HUES64 (cell line): ENCODE results near the gene MYBPC1.
"Not testable (repeated sequence)": the region's sequence is repeated elsewhere in the genome, so short reads cannot be mapped to it uniquely, and the experiment has no call there.

ENCODE experiments used
- H3K27ac ChIP-seq: 2 replicates; pipeline ENCODE4 v1.7.0; 2013; ENCODE audit warnings: low read depth, low read length, inconsistent platforms
- H3K27me3 ChIP-seq: 2 replicates; pipeline ENCODE4 v1.6.1; 2013; ENCODE audit warnings: mild to moderate bottlenecking, low read length; ENCODE audit not compliant: insufficient read depth
- H3K36me3 ChIP-seq: 2 replicates; pipeline ENCODE4 v1.6.1; 2013; ENCODE audit warnings: mild to moderate bottlenecking, low read length; ENCODE audit not compliant: insufficient read depth
- H3K4me1 ChIP-seq: 2 replicates; pipeline ENCODE4 v1.6.1; 2013; ENCODE audit warnings: mild to moderate bottlenecking, low read length, moderate library complexity; ENCODE audit not compliant: insufficient read depth
- H3K4me3 ChIP-seq: 2 replicates; pipeline ENCODE4 v1.5.1; 2013; ENCODE audit warnings: mild to moderate bottlenecking, low read length, moderate library complexity
- H3K9ac ChIP-seq: 2 replicates; pipeline ENCODE4 v1.6.1; 2013; ENCODE audit warnings: mild to moderate bottlenecking, low read depth, low read length
- H3K9me3 ChIP-seq: 2 replicates; pipeline ENCODE4 v1.6.1; 2013; ENCODE audit warnings: low read depth, low read length; ENCODE audit not compliant: insufficient read depth
- WGBS: fragments of 150-250, 120-280 bp; methylation state at CpG from one replicate; pipeline ENCODE4 v1.1.7; 2013; ENCODE audit warnings: missing lambda C conversion rate; 5-methylcytosine and 5-hydroxymethylcytosine counted together

Gene MYBPC1

DNA sequence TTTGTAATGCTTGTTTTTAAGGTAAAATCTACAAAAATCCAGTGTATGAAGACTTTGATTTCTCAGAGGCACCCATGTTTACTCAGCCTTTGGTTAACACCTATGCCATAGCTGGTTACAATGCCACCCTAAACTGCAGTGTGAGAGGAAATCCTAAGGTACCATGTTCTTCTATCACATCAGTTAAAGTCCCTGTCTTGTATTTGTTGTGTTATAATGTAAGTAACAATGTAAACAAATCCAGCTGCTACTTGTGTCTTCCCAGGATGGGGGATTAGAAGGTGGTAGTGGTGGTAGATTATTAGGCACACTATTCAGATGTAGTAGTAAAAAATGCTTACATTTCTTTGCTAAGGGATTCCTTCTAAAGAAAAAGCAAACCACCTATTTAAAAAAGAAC is 83.3 kb downstream of the MYBPC1 start:
- no peaks in the 10 kb centered on the region for H3K36me3 ChIP-seq
- no peaks in the 10 kb centered on the region for H3K27me3 ChIP-seq

DNA sequence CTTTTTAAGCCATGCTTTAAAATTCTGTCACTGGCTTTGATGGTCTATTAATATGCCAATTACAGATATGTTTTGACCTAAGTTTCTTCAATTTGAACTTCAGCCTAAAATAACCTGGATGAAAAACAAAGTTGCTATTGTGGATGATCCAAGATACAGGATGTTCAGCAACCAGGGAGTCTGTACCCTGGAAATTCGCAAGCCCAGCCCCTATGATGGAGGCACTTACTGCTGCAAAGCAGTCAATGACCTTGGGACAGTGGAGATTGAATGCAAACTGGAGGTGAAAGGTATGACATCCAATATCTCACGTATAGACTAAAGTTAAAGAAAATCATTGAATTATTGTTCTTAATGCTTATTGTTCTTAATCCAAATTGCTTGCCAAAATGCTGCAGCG is 85.5 kb downstream of the MYBPC1 start:
- Histone ChIP-seq H3K9me3 (no peaks in the 10 kb centered on the region), H3K27me3 (no peaks in the 10 kb centered on the region), H3K27ac (no peak overlapping the region), H3K4me3 (no peak overlapping the region), H3K9ac (no peak overlapping the region), H3K4me1 (no peaks in the 10 kb centered on the region), H3K36me3 (no peaks in the 10 kb centered on the region)
- 94% methylated on average over 3 of the region's 3 CpGs for WGBS

More for the DNA sequence above, 83.3 kb downstream of the MYBPC1 start:
- no peaks in the 10 kb centered on the region for H3K4me1 ChIP-seq
- no peak overlapping the region for H3K4me3 ChIP-seq
- no peak overlapping the region for H3K9ac ChIP-seq
- no peaks in the 10 kb centered on the region for H3K9me3 ChIP-seq
- H3K27ac ChIP-seq = no peak overlapping the region

DNA sequence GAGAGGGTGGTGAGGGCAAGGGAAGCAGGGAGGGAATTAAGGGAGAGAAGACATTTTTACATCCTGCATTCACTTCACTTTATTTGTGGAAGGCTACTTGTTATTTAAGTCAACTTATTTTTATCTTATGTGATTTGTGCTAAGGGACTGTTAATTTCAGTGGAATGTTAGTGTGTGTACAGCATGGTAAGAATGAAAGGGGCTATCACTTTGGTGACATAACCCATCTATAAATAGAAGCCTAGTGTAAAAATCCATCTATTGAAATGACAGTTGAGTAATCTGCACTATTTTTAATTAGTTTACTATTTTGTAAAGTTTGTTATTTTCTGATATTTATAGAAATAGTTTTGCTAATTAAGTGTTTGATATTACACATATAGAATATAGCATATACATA is 85.9 kb downstream of the MYBPC1 start:
- H3K27me3 ChIP-seq = no peaks in the 10 kb centered on the region
- no peaks in the 10 kb centered on the region for H3K4me1 ChIP-seq
- no peaks in the 10 kb centered on the region for H3K36me3 ChIP-seq
- no peak overlapping the region for H3K9ac ChIP-seq
- no peak overlapping the region for H3K4me3 ChIP-seq
- H3K9me3 ChIP-seq = no peaks in the 10 kb centered on the region
- no peak overlapping the region for H3K27ac ChIP-seq

DNA sequence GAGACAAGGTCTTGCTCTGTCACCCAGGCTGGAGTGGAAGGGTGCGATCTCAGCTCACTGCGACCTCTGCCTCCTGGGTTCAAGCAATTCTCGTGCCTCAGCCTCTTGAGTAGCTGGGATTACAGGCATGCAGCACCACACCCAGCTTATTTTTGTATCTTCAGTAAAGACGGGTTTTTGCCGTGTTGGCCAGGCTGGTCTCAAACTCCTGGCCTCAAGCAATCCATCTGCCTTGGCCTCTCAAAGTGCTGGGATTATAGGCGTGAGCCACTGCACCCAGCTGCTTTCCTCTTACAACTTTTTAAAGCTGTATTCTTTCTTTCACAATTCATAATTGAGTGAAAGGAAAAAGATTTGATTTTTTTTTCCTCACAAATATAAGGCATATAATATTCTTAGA is 86.9 kb downstream of the MYBPC1 start:
- not testable (repeated sequence) for H3K9me3 ChIP-seq, H3K9ac ChIP-seq, H3K27me3 ChIP-seq, H3K27ac ChIP-seq, H3K4me1 ChIP-seq, H3K36me3 ChIP-seq, H3K4me3 ChIP-seq
- 94% methylated on average over 6 of the region's 6 CpGs for WGBS

DNA sequence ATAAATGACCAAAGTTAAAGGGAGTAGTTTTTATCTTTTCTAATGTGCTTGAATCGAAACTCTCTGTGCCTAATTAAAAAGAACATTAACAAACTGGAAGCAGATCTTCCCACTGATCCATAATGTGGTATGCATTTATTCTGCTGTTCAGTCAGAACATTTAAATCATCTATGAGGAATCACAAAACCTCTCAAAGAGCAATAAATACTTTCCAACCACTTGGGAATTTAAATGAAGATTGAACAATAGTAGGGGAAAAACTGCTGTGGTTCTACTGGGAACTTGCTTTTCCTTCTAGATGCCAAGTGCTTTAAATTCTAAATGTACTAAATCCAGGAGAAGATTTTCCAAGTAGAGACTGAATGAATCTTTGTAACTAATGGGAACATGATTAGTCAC is 90.3 kb downstream of the MYBPC1 start:
- Histone ChIP-seq H3K9ac (no peak overlapping the region), H3K4me3 (no peak overlapping the region), H3K27ac (no peak overlapping the region), H3K9me3 (no peaks in the 10 kb centered on the region), H3K27me3 (no peaks in the 10 kb centered on the region), H3K36me3 (no peaks in the 10 kb centered on the region), H3K4me1 (no peaks in the 10 kb centered on the region)
- 100% methylated on average over 1 of the region's 1 CpG for WGBS

DNA sequence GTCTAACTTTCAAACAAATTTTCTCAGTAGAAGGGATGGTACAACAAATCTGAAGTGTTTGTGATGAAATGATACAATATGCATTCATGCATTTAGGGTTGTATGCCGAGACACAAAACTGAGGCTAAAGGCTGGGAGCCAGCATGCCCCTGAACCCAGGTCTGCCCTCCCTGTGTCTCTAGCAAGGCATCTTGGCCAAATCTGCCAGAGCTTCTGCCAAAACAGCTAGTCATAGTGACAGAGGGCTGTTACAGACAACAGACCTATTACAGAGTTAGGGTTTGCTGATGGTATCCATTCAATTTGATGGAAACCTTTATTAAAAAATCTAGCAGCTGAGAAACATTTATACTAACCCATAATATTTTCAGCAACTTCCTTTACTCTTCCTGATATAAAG is 91.4 kb downstream of the MYBPC1 start:
- no peaks in the 10 kb centered on the region for H3K4me1 ChIP-seq
- WGBS = 96% methylated on average over 1 of the region's 1 CpG
- no peak overlapping the region for H3K9ac ChIP-seq
- no peak overlapping the region for H3K27ac ChIP-seq
- H3K9me3 ChIP-seq = no peaks in the 10 kb centered on the region
- H3K27me3 ChIP-seq = no peaks in the 10 kb centered on the region
- H3K4me3 ChIP-seq = no peak overlapping the region
- no peaks in the 10 kb centered on the region for H3K36me3 ChIP-seq

DNA sequence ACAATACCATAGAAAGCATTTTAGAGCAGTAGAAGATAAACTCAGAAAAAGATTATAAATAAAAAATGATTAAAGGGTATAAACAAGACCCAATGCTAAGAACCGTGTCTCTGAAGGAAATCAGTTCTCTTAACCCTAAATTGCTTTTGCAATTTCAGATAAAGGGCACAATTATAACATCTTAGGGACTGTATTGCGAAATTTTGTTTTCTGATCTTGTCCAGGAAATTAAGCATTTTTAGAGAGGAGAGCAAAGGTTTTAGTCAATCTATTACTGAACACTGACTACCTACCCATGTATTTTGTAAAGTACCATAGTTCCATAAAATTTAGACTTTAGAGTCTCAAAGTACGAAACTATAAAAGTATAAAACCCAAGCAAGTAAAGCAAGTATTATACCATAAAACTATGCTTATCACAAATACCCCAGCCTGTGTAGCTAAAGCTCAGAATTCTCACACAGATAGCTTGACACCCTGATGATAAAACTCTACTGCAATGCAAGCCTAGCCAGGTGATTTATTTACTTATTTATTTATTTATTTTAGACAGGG is 95.8 kb downstream of the MYBPC1 start:
- Histone ChIP-seq H3K27me3 (peaks cover 7% of the 10 kb centered on the region), H3K4me1 (no peaks in the 10 kb centered on the region), H3K27ac (no peak overlapping the region), H3K4me3 (no peak overlapping the region), H3K9ac (no peak overlapping the region), H3K36me3 (no peaks in the 10 kb centered on the region), H3K9me3 (no peaks in the 10 kb centered on the region)
- WGBS = 50% methylated on average over 2 of the region's 3 CpGs

DNA sequence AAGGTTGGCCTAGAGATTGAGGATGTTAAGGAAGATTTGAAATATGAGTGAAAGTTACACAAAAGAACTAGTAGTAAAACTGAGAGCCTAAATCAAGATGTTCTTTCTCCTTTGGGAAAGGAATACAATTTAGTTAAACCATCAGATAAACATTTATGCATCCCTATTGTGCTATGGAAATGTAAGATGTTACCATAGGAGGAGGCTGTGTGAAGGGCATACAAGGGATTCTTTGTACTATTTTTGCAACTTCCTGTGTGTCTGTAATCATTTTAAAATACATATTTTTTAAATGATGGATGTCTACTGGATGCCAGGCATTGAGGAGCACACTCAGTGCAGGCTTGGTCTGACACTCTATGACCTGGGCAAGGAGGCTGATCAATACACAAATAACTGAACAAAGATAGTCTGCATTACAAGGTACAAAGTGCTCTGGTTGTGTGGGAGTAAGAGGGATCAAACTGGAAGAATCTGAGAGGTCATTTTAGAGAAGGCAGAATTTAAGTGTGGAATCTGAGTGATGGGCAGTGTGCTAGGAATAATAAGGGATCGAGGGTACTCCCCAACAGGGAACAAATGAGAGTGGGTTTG is 96.8 kb downstream of the MYBPC1 start:
- H3K4me1 ChIP-seq = no peaks in the 10 kb centered on the region
- WGBS = 88% methylated on average over 1 of the region's 1 CpG
- no peak overlapping the region for H3K9ac ChIP-seq
- no peak overlapping the region for H3K27ac ChIP-seq
- no peak overlapping the region for H3K4me3 ChIP-seq
- no peaks in the 10 kb centered on the region for H3K9me3 ChIP-seq
- no peaks in the 10 kb centered on the region for H3K36me3 ChIP-seq
- peaks cover 17% of the 10 kb centered on the region for H3K27me3 ChIP-seq

DNA sequence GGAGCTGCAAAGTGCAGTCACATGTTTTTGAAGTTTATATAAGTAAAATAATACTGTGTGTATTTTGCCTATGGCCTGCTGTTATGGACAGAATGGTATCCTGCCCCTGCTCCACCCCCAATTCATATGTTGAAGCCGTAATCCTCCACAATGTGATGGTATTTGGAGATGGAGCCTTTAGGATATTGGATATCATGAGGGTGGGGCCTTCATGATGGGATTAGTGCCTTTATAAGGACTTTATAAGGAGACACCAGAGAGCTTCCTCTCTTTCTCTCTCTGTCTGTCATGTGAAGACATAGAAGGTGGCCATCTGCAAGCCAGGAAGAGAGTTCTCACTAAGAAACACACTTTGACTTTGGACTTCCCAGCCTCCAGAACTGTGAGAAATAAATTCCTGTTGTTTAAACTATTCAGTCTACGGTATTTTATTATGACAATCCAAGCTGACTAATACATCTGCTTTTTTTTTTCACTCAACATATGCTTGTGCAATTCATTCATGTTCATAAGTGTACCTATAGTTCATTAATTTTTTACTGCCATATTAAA is 99.6 kb downstream of the MYBPC1 start:
- Histone ChIP-seq H3K4me3 (no peak overlapping the region), H3K36me3 (no peaks in the 10 kb centered on the region), H3K9ac (no peak overlapping the region), H3K4me1 (peaks cover 4% of the 10 kb centered on the region; the same call in 1 of the 2 replicates), H3K27ac (no peak overlapping the region), H3K9me3 (no peaks in the 10 kb centered on the region), H3K27me3 (peaks cover 35% of the 10 kb centered on the region)
- WGBS = 84% methylated on average over 1 of the region's 2 CpGs

DNA sequence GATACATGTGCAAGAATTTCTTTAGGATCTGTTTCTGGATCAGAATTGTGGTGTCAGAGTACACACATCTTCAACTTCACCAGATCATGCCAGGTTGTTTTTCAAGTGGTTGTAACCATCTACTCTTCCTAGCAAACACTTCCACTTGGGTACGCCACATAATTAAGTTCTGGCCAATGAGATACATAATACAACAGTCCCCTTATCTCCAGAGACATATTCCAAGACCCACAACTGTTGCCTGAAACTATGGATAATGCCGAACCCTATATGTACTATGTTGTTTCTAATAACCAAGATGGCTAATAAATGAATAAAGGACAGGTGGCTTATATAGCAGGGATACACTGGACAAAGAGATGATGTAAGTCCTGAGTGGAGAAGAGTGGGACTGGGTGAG is 100.2 kb downstream of the MYBPC1 start:
- H3K4me3 ChIP-seq = no peak overlapping the region
- H3K36me3 ChIP-seq = no peaks in the 10 kb centered on the region
- H3K4me1 ChIP-seq = peaks cover 4% of the 10 kb centered on the region; the same call in 1 of the 2 replicates
- H3K27me3 ChIP-seq = peaks cover 35% of the 10 kb centered on the region
- H3K27ac ChIP-seq = no peak overlapping the region
- H3K9ac ChIP-seq = no peak overlapping the region
- 96% methylated on average over 1 of the region's 2 CpGs for WGBS
- no peaks in the 10 kb centered on the region for H3K9me3 ChIP-seq

DNA sequence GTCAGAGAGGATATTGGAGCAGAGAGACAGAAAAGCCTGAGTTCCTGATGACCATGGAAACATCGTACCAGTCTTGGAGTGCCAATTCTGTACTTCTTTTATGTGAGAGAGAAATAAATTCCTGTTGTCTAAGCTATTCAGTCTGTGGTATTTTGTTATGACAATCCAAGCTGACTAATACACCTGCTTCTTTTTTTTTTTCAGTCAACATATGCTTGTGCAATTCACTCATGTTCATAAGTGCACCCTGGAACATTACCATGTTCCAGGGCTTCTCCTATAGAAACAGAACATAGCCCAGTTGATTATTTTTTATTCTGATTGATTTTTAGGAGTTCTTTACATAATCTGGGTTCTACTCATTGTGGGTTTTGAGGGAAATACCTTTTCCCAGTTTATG is 100.9 kb downstream of the MYBPC1 start:
- no peaks in the 10 kb centered on the region for H3K36me3 ChIP-seq
- no peak overlapping the region for H3K9ac ChIP-seq
- peaks cover 4% of the 10 kb centered on the region; the same call in 1 of the 2 replicates for H3K4me1 ChIP-seq
- no peak overlapping the region for H3K27ac ChIP-seq
- peaks cover 35% of the 10 kb centered on the region for H3K27me3 ChIP-seq
- WGBS = 89% methylated on average over 1 of the region's 1 CpG
- H3K9me3 ChIP-seq = no peaks in the 10 kb centered on the region
- H3K4me3 ChIP-seq = no peak overlapping the region
